IPS-NIHi7 (cell line): Measurements from ENCODE around the gene MPP1.
A peak's percentile ranks its signal among the peaks of the same experiment; 100 is the strongest.

Experiments used
- DNase-seq: peaks from one replicate; pipeline ENCODE4 v3.0.0; 2012; ENCODE audit warnings: mixed read lengths; ENCODE audit errors: extremely low spot score

Gene MPP1

DNA sequence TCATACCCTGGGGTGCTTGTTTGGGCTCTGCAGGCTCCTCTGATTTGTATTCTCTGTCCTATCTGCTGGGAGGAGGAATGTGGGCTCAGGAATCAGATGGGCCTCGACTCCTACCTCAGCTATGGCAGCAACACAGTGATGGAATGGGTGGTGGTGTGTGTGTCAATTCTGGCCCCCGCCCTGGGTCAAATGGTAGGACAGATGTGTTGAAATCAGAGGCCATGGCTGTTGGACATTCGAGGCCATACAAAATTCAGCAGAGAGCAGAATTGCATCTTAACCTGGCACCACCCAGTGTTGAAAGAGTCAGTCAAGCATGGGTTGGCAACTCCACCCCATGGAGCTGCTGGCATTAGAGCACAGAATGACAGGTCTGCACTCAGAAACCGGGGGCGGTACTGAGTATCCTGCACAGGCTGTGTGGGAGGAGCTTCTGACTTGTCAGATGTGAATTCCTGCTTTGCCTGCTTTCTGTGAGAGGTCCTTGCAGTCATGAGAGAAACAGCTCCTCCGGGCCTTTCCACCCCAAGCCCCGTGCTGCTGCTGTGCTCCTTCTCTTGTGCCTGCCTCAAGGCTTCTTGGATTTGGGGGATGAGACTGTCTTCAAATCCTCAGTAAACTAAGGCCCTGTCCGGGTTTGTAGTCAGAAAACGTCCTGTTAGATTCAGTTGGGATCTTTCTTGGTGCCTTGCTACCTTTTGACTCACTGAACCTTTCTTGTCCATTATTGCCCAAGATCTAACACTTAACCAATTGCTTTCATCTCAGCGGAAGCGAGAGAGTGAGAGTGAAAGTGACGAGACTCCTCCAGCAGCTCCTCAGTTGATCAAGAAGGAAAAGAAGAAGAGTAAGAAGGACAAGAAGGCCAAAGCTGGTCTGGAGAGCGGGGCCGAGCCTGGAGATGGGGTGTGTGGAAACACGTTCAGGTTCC lies 29.6 kb downstream of the MPP1 start:
- no peak for DNase-seq

DNA sequence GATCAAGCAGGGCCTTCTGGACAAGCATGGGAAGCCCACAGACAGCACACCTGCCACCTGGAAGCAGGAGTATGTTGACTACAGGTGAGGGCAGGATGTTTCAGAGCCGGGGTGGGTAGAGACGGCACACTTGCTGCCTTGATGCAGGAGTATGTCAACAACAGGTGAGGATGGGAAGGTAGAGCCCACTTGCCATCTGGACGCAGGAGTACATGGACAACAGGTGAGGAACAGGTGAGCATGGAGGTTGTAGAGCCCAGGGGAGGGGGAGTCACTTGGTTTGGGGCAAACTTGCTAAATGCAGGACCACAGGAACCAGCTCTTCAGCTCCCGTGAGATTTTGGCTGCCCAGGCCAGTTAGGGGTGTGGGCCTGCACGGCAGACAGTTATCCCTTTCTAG lies 30.7 kb downstream of the MPP1 start:
- no peak for DNase-seq

DNA sequence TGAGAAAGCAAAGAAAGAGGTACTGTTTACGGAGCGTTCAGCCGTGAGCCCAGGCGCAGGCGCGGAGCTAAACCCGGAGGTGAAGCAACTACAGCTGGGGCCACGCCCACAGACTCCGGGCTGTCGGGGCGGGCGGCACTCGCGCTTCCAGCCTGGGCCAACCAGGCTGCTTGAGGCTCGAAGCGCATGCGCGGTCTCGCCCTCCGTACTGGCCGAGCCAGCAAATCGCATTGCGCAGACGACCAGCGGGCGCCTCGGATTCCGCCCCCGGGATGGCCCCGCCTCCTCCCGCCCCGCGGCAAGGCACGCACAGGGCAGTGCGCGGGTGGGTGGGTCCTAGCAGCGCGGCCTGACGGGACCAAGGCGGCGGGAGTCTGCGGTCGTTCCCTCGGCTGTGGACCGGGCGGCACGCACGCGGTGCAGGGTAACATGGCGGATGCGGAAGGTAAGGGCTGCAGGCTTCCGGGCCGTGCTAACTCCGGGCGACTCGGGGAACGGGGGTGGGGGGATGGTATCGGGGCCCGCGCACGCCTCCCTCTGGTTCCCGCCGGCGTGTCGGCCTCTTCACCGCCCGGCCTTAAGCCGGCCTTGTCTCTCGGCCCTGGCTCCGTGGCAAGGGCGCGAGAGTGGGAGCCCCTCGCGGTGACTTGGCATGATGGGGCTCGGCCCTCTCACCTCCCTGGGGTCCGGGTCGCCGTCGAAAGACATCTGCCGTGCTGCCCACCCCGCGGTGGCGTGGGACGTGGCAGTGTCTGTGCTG lies 42.6 kb downstream of the MPP1 start, which contains the start of gene DKC1:
DKC1 (plus strand) TSS at position 328 of the 760 bp plus-strand sequence; CDS start at position 430, 102 bp downstream.
- DNase-seq = peak; percentile 86

DNA sequence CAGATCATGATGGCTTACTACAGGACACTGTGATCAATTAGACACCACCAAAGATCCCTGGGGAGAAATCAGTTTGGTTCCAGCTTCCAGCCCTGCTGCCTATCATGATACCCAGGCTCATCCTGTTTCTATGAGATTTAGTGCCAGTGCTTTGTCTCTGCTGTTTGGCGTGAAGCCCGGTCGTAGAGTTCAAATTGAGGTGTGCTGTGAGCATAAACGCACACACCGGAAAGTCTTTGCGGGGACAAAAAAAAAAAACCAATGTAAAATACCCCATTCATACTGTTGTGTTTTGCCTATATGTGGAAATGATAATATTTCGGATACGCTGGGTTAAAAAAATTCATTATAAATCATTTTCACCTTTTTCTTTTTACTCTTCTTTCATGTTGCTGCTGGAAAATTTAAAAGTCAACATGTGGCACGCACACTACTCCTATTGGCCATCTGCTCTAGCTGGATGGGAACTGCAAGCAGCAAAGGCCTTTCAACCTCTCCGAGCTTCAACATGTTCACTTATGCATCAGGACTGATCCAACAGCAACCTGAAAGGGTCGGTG lies 43.2 kb downstream of the MPP1 start:
- no peak for DNase-seq

DNA sequence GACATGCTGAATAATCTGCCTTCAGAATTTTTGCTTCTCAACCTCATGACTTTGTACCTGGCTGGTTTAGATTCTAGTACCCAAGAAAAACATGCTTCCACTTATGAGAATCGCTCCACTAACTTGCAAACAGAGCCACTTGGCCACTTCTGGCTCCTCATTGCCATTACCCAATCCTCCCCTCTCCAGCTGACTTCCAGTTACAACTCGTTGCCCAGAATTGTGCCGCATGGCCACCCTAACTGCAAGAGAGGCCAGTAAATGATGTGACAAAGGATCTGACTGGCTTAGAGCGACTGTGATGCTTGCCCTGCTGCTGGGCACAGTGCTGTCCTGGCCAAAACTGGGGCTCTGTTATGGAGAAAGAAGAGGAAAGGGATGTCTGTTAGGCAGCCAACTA lies 46.6 kb downstream of the MPP1 start:
- DNase-seq = no peak

DNA sequence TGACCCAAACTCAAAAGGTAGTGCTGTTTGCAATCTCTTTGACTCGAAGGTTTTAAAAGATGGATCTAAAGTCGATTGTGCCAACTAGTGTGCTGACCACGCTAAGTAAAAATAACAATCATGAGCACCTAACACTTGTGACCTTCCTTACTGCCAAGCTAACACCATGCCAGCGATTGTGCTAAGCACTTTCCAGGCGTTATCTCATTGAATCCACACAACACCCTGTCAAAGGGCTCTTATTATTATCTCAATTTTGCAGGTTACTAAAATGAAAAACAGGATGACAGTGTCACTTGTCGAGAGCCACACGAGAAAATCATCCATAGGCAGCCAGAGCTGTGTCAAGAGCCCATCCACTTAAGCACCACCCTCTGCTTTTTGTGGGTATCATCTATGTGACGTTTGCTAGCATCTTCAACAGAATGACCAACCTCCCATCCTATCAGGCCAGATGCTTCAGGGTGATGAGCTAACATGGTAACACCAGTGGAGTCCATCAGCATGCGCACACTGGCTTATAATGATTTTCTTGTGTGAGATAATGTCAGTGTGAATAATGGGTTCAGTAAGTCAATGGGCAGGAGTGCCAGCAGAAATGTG lies 53.5 kb downstream of the MPP1 start:
- DNase-seq = no peak

DNA sequence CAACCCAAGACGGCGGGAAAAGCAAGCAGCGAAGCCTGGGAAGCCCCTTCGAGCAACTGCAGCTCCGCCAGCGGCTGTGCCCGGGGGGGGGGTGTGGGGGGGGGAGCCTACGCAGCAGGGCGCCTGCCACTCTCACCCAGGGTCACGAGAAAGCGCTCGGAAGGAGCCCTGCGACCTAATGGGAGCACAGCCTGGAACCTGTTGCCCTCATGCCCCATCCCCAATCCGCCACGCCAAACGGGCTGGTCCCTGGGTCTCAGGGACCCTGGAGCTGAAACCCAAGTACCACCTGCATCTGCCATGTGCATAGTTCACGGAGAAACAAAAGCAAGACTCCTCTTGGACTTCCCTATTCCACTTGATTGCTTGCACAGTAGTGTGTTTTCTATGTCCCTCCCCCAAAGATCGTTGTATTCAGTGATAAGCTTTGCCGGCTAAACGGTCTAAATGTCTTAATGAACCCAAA lies 54.0 kb downstream of the MPP1 start:
- DNase-seq = no peak

DNA sequence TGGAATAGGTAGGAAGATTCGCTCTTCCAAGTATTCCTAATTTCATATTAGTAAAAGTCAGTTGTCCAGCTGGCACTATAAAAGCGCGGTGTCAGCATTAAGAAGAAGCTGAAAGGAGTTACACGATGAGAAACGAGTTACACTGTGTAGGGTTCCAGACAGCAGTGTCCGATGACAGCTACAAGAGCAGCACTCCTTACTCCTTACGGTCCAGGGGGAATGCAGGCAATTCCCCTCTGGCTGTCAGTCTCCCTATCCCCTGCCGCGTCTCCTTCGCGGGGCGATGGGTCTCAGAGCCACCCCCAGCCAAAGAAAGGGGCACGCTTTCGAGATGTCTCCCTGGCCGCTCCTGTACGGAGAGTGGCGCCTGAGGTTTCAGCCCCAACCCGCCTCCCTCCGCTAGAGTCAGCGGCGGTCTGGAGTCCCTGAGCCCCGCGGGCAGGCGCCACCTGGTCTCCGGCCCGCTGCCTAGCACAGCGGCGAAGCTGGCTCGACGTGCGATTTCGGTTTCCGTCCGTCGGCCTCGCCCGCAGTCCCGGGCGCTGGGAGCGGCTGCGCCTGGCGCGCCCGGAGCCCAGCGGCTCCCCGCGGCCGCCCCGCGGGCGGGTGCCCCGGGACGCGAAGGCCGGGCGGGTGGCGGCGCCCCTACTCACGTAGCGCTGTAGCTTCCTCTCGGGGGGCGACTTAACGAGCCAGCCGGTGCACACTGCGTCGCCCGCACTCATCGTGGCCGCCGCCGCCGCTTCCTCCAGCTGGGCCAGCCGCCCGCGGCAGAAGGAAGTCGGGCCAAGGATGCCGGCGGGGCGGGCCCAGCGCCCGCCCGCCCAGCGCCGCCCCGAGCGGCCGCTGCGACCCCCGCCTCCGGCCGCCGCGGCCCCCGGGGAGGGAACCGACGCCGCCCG lies 54.7 kb downstream of the MPP1 start, which contains the start of gene GAB3:
GAB3 (minus strand) TSS at position 777 of the 902 bp plus-strand sequence; CDS start at position 725, 52 bp downstream.
- peak; percentile 20 for DNase-seq

DNA sequence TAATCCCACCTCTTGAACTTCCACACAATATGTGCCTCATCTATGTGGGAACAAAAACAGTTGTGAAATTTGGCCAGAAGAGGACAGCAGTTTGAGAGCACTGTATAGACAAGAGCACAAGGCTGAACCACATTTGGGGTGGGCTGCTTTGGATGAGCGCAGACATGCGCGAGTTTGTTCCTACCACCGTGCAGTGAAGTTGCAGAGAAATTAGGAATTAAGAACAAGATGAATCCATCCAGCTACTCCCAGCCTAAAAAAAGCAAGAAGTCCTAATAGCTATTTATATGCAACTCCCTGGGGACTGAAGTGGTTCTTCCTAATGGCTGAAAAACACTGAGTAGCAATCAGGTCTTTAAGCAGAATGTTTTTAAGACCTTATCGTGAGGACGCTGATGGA lies 55.4 kb downstream of the MPP1 start:
- no peak for DNase-seq

DNA sequence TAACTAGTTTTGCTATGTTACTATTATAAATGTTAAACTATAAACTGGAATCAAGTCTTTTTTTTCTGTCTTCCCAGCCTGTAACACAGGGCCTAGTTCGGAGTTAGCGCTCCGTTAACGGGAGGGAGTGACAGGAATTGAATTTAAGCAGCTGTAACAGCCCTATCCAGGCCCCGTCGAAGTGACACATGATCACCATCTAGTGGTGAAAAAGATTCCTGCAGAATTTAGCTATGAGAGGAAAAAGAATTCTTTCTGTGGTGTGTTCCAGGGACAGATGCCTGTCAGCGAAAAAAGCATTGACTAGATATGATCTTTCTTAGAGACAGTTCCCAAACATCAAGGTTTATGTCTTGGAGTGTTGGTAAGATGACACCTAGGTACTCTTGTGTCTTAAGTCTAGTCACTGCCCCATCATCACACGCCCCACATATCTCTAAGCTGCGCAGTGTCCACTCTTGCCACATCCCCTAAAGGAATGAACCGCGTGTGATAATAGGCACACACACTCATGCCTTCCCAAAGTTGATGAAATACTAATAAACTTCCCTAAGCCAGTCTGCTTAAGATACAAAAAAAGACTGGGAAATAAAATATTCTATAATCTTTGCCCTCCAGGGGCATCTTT lies 56.5 kb downstream of the MPP1 start:
- DNase-seq = peak; percentile 56

DNA sequence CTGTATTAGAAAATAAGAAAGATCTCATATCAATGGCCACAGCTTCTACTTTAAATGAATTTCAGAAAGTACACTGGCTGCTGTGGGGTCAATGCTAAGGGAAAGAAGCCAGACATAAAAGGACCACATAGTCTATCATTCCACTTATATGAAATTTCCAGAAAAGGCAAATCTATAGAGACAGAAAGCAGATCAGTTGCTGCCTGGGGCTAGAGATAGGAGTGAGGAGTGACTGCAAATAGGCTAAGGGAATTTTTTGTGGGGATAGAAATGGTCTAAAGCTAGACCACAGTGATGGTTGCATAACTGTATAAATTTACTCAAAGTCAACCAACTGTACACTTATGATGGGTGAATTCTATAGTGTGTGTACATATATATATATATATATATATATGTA lies 62.7 kb downstream of the MPP1 start:
- DNase-seq = no peak

DNA sequence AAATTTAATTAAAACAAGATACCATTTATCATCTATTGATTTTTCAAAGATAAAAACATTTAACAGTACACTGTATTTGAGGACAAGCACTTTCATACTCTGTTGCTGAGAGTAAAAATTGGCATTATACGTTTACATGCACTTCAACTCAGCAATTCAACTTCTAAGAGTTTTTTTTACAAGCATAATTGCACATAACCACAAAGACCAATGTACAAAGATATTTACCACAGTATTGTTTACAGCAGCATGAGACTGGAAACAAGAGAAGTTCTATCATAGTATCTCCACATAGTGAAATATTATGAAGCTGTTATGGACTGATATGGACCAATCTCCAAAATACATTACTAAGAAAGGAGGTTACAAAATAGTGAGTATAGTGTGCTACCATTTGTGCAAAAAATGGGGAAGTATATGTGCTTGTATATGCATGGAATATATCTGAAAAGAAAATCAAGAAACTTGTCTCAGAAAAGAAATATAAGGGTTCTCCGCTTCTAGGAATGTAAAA lies 65.3 kb downstream of the MPP1 start:
- no peak for DNase-seq

DNA sequence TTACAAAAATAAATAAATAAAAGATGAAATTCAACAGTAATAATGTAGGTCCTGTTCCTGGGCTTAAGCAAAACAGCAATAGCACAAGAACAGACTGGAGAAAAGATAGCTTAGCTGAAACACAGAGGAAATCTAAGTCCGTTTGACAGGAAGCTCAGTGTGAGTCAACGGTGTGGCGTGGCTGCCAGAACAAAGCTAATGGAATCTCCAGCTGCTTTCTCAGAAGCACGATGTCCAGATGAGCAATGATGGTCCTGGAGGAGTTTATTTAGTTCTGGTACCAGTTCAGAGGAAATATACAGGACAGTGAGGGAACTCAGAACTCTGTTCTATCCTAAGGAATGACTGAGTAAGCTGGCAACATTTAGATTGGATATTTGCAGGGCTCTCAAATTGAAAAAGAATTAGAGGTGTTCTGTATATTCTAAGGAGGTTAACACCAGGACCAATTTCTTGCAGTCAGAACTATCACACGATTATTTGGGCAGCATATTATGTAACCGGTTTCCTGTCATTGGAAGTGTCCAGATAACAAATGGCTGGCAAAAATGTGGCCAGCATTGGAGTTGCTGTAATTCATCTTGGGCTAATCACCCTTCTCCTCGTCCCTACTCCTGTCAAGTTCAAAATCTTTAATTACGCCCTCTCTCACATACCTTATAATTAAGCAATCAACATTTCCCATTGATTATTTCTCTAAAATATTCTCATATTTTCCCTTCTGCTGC lies 67.1 kb downstream of the MPP1 start:
- no peak for DNase-seq

DNA sequence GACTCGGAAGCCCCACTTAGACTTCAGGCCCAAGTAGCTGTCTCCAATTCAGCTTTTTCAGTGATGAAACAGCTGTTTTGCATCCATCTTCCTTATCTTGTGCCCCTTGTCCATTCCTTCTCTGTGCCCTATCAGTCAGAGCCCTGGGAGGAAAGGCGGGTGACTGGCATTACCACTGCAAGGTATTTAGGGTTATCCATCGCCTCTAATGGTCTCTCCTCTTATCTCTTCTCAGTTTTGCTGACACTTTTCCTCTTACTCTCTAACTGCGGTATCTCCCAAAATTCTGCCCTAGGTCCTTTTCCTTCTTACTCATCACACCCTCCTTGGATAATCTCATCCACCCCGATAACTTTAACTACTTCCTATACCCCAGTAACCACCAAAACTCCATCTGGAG lies 68.1 kb downstream of the MPP1 start:
- DNase-seq = no peak

DNA sequence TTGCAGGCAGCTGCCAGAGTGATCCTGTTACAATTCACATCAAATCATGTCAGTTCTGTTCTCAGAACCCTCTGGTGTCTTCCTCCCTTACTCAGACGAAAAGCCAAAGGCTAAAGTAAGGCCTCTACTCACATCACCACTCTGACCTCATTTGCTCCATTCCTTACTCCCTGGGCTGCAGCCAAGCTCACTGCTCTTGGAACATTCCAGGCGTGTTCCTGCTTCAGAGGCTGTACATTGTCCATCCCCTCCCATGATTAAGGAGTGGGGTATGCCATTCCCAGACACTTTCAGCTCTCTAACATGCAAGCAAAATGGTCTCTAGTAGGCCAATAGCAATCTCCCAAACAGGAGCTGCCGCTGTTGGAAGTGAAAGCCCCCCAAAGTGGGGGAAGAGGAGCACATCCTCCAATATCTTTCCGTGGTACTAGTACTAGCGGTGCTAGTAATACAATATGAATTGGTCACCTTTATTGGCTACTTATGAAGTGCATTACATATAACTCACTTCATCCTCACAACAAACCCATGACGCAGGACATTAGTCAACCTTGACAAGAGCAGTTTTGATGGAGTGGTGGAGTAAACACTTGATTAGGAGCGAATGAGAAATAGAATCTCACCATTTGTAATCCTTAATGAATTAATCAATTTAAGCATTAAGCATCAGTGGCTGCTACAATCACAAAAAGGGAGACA lies 69.4 kb downstream of the MPP1 start:
- DNase-seq = no peak

DNA sequence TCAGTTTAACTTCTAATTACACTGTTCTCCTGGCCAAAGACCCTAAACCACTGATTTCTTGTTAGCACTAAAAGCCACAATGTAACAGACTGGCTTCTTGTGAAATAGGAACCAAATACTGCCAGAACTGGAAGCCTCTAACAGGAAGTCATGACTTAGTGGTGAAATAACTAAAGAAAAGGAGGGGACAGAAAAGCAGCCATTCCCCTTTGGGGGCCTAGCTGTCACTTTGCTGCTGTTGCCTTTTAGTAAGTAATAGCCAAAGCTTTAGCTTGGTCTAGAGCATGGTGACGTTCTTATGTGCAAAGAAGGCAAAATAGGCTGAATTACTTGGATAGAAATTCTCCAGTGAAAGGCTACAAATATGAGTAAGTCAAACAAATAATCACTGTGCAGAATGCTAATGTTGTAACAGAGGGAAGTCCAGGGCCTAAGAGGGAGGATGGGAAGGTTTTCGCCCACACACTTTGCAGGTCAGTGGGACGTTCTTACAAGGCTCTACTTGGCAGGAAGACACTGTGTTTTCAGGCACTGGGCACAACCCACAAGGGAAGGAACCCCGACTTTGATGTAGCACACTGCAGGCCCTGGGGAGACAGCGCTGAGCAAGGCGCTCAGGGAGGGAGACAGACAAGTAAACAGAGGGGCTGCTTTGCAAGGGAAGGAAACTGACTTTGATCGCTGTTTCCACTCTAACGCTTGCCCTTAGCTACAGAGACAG lies 71.1 kb downstream of the MPP1 start:
- no peak for DNase-seq

DNA sequence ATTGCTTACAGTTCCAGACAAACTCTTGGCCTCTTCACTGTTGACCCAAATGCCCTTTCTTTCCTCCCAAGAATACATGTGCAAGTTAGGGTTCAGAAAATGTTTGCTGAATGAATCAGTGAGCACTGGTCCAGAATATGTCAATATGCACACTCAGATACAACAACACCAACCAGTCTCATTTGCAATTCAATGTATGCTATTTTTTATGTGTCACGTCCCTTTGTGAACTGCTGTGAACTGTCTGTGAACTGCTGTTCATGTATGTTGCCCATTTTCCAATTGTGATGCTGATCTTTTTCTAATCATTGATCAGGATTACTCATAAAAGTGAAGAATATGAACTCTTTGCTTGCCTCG lies 72.2 kb downstream of the MPP1 start:
- DNase-seq = no peak

DNA sequence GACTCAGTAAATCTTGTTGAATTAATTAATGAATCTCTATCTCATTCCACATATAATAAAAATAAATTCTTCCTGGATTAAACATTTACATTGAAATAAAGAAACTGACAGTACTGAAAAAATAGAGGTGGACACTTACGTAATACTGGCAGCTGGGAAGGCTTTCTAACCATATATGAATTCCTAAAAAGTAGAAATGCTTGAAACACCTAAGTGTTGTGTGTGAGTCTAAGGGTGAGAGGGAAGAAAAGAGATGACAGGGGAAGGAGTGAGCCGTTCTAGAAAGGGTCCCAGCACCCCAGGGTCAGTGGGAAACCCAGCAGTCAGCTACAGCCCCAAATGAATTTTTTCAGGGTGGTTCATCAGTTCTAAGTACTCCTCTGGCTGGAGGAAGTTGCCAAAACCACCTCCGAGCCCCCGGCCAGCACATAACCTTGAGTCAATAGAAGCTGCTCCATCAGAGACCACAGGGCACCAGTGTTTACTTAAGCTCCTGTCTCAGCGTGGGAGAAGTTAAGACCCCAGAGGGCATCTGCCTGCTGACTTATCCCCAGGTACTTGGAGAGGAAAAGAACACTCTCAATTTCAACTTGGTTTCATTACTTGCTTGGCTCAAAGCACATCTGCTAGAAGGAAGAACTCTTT lies 72.7 kb downstream of the MPP1 start:
- DNase-seq = no peak
